Activated T-cell treated with anti-CD3 and anti-CD28 coated beads, Interleukin-2, amount 50 U/mL, for 24 hours (primary cell): ENCODE data around the gene ZNF783.
A peak's percentile ranks its signal among the peaks of the same experiment; 100 is the strongest.
"Not testable (repeated sequence)": the region's sequence is repeated elsewhere in the genome, so short reads cannot be mapped to it uniquely, and the experiment has no call there.

Experiments used
- DNase-seq: peaks from one replicate; pipeline ENCODE4 v3.0.0-alpha.2; 2020
- H3K27ac Mint-ChIP-seq: 2 replicates; pipeline ENCODE4 v1.8.0; 2020; ENCODE audit warnings: mild to moderate bottlenecking, mixed read lengths
- H3K27me3 Mint-ChIP-seq: 2 replicates; pipeline ENCODE4 v1.8.0; 2020; ENCODE audit warnings: mixed read lengths
- H3K36me3 Mint-ChIP-seq: 2 replicates; pipeline ENCODE4 v1.8.0; 2020; ENCODE audit warnings: low read depth, mixed read lengths
- H3K4me1 Mint-ChIP-seq: 2 replicates; pipeline ENCODE4 v1.8.0; 2020; ENCODE audit warnings: low read depth, mixed read lengths
- H3K4me3 Mint-ChIP-seq: 2 replicates; pipeline ENCODE4 v1.8.0; 2020; ENCODE audit warnings: mild to moderate bottlenecking, moderate library complexity, mixed read lengths
- H3K9me3 Mint-ChIP-seq: 2 replicates; pipeline ENCODE4 v1.8.0; 2020; ENCODE audit warnings: mixed read lengths

The ZNF783 gene

DNA sequence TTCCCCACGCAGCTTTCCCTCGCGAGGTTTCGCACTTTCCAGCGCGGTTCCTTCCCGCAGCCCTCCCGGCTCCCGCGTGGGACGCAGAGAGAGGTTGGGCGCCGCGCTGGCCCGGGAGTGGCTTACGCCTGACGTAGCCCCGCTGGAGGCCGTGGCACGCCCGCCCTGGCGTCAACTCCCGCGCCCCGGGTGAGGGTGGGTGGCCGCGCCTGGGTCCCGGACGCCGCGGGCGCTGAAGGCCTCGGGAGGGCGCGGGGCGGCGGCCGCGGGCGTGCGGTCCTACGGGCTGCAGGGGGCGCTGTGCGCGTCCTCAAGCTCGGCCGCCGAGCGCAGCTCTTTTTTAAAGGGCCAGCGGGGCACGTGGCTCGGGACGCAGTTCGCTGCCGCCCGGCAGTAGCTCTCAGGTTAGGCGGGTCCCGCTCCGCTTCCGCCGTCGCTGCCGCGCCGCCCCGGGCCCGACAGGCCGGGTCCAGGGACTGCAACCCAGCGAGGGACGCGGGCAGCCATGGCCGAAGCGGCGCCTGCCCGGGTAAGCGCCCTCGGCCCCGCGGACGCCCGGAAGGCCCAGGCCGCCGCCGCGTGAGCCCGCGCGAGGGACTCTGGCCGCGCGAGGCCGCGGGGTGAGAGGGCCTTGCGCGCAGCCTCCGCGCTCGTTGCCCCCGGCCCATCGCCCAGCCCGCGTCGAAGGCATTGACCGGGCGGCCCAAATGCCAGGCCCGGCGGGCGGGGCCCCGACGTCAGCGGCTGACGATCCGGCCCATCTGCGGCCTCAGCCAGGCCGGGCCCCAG is at the start of gene ZNF783:
Gene ZNF783, plus strand, starts transcription at position 368 of the 789 bp plus-strand sequence. Its CDS starts 138 bp downstream, at position 506.
- peak within 1 kb of the TSS; percentile 97 for H3K27ac Mint-ChIP-seq
- H3K4me1 Mint-ChIP-seq: peaks cover 61% of the 10 kb centered on the region
- peaks cover 41% of the 10 kb centered on the region for H3K36me3 Mint-ChIP-seq
- peak within 1 kb of the TSS; percentile 81 for H3K4me3 Mint-ChIP-seq
- no peaks in the 10 kb centered on the region for H3K27me3 Mint-ChIP-seq
- H3K9me3 Mint-ChIP-seq: no peaks in the 10 kb centered on the region
- DNase-seq: peak; percentile 91

DNA sequence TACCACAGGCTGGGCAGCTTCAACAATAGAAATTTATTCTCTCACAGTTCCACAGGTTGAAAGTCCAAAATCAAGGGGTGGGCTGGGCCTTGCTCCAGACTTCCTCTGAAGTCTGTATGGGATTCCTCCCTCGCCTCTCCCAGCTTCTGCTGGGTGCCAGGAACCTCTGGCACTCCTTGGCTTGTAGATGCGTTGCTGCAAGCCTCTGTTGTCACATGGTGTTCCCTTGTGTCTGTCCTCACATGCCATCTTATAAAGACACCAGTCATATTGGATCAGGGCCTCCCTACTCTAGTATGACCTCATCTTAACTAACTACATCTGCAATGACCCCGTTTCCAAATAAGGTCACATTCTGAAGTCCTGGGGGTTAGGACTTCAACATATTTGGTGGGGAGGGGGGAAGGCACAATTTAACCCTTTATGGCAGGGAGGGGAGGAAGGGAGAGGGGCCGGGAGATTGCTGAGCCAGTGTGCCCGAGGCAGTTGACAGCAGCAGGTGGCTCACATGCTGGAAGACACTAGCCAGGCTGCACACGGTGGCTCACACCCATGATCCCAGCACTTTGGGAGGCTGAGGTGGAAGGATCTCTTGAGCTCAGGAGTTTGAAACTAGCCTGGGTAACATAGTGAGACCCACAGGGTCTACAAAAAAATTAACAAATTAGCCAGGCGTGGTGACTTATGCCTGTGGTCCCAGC is 47.8 kb upstream of the ZNF783 start:
- Mint-ChIP-seq H3K4me1 (peaks cover 34% of the 10 kb centered on the region), H3K36me3 (peaks cover 99% of the 10 kb centered on the region), H3K9me3 (no peaks in the 10 kb centered on the region), H3K27me3 (no peaks in the 10 kb centered on the region), H3K4me3 (no peak overlapping the region), H3K27ac (peak overlapping the region; percentile 68)
- DNase-seq: no peak

DNA sequence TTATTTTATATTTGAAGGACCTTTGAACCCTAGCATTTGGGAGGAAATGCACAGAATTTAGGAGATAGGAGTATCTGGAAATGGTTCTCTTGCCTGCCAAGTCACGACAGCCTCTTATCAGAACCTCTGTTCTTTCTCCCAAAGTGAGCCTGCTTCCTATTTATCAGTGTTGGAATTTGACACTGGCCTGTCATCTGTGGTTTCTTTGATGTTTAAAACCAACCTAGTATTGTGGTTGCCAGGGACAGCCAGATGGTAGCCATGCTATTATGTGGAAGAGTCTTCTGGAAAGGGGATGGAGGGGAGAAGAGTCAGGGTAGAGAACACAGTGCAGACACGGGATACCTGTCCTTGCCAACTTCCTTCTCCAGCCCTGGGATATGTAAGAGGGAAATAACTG is 45.6 kb upstream of the ZNF783 start:
- Mint-ChIP-seq H3K27me3 (no peaks in the 10 kb centered on the region), H3K4me3 (no peak overlapping the region), H3K9me3 (no peaks in the 10 kb centered on the region), H3K36me3 (peaks cover 96% of the 10 kb centered on the region), H3K27ac (no peak overlapping the region), H3K4me1 (peaks cover 14% of the 10 kb centered on the region)
- DNase-seq: no peak

DNA sequence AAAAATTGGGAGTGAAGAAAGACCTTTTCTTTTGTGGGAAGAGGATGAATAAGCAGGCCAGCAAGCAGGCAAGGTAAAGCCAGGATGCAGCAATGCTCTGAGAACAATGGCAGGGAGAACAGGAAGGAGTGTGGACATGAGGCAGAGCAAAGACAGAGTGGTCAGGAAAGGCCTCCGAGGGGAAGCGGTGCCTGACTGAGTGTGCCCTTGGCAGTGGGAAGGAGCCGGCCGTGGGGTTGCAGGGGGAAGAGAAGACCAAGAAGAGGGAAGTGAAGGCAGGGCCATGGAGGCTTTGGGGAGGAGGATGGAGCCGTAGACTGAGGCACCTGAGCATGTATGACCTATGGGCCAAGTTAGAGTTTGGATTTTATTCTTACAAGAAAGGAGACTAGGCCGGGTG is 44.4 kb upstream of the ZNF783 start:
- peaks cover 11% of the 10 kb centered on the region for H3K4me1 Mint-ChIP-seq

DNA sequence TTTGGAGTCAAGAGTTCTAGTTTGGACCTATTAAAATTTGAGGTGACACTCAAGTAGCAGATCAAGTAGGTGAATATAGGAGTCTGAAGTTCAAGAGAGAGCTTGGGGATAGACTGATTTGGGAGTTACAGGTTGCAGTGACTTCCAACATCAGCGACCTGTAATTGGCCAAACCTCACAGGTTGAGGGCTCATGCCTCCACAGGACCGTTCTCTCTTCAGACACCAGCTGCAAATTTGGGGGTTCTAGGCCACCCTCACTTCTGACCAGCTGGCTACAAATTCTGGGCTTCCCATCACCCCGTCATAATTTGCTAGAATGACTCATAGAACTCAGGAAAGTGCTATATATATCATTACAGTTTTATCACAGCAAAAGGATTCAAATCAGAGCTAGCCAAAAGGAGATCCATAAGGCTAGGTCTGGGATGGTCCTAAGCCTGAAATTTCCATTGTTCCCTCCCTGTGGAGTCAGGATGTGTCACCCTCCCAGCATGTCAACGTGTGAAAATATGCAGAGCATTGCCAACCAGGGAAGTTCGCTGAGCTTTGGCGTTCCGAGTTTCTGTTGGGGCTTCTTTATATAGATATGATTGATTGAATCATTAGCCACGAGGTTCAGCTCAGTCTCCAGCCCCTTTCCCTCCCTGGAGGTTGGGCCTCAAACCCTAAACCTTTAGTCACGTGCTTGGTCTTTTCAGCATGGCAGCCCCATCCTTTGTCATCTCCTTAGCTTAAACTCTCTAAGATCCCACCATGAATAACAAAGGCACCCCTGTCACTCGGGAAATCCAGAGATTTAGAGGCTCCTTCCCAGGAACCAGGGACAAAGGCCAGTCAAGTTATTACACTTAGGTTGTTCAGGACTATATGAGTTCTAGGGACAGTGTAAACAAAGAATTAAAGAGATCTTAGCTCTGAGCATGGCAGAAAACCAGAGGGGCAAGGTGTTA is 43.3 kb upstream of the ZNF783 start:
- no peak for DNase-seq
- peak overlapping the region; percentile 61 for H3K27ac Mint-ChIP-seq
- no peak overlapping the region for H3K4me3 Mint-ChIP-seq
- peaks cover 93% of the 10 kb centered on the region for H3K36me3 Mint-ChIP-seq
- H3K4me1 Mint-ChIP-seq: peaks cover 11% of the 10 kb centered on the region
- H3K9me3 Mint-ChIP-seq: no peaks in the 10 kb centered on the region
- no peaks in the 10 kb centered on the region for H3K27me3 Mint-ChIP-seq

More for the DNA sequence above, 44.4 kb upstream of the ZNF783 start:
- Mint-ChIP-seq H3K36me3 (peaks cover 95% of the 10 kb centered on the region), H3K4me3 (no peak overlapping the region), H3K9me3 (no peaks in the 10 kb centered on the region), H3K27me3 (no peaks in the 10 kb centered on the region), H3K27ac (peak overlapping the region; percentile 58)
- no peak for DNase-seq

DNA sequence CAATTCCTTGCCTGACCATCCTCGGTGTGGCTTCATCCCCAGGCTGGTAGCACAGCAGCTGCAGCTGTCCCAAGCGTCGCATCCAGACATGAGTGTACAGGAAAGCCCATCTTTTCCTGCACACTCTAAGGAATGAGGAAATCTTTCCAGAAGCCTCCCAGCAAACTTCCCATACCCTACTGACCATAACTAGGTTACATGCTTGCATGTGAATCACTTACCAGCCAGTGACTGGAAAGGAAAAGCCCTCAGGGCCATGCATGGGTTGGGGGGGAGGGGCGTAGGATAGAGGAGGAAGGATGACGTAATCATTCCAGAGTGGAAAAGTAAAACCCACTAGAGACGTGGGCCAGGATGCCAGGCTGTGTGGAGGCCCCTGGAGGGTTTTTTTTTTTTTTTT is 41.5 kb upstream of the ZNF783 start:
- H3K4me3 Mint-ChIP-seq: no peak overlapping the region
- no peaks in the 10 kb centered on the region for H3K27me3 Mint-ChIP-seq
- peaks cover 89% of the 10 kb centered on the region for H3K36me3 Mint-ChIP-seq
- H3K27ac Mint-ChIP-seq: no peak overlapping the region
- no peaks in the 10 kb centered on the region for H3K9me3 Mint-ChIP-seq
- DNase-seq: no peak
- H3K4me1 Mint-ChIP-seq: peaks cover 11% of the 10 kb centered on the region

DNA sequence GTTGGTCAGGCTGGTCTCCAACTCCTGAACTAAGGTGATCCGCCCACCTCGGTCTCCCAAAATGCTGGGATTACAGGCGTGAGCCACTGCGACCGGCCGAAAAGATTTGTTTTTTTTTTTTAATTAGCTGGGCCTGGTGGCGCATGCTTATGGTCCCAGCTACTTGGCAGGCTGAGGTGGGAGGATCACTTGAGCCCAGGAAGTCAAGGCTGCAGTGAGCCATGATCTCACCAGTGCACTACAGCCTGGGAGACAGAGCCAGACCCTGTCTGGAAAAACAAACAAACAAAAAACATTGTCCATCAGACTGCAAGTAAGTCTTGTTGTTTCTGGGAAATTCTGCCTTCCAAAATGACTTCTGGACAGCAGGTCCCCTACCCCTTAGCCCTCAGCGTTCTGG is 38.8 kb upstream of the ZNF783 start:
- Mint-ChIP-seq H3K9me3 (no peaks in the 10 kb centered on the region), H3K4me1 (peaks cover 4% of the 10 kb centered on the region), H3K4me3 (no peak overlapping the region), H3K27me3 (no peaks in the 10 kb centered on the region), H3K27ac (no peak overlapping the region), H3K36me3 (peaks cover 71% of the 10 kb centered on the region)
- DNase-seq: no peak

DNA sequence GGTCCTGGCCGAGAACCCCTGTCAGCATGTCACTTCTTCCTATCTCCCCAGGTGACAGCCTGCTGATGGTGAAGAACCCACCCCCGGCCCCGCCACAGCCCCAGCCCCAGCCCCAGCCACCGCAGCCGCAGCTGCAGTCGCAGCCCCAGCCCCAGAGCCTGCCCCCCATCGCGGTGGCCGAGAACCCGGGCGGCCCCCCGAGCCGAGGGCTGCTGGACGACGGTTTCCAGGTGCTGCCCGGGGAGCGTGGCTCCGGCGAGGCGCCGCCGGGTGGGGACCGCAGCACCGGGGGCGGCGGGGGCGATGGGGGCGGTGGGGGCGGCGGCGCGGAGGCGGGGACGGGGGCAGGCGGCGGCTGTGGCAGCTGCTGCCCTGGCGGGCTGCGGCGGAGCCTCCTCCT is 38.2 kb upstream of the ZNF783 start:
- Mint-ChIP-seq H3K9me3 (no peaks in the 10 kb centered on the region), H3K4me1 (no peaks in the 10 kb centered on the region), H3K27ac (no peak overlapping the region), H3K4me3 (no peak overlapping the region), H3K36me3 (peaks cover 65% of the 10 kb centered on the region), H3K27me3 (no peaks in the 10 kb centered on the region)
- DNase-seq: no peak

DNA sequence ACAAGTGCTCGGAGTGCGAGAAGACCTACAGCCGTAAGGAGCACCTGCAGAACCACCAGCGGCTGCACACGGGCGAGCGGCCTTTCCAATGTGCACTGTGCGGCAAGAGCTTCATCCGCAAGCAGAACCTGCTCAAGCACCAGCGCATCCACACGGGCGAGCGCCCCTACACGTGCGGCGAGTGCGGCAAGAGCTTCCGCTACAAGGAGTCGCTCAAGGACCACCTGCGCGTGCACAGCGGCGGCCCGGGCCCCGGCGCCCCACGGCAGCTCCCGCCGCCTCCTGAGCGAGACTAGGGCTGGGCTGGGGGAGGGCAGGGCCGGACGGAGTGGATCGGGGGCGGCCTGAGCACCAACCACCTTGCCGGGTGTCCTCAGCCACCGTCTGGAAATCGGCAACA is 37.6 kb upstream of the ZNF783 start:
- Mint-ChIP-seq H3K4me1 (peaks cover under 1% of the 10 kb centered on the region), H3K36me3 (peaks cover 59% of the 10 kb centered on the region), H3K27me3 (no peaks in the 10 kb centered on the region), H3K27ac (no peak overlapping the region), H3K4me3 (no peak overlapping the region), H3K9me3 (no peaks in the 10 kb centered on the region)
- no peak for DNase-seq

DNA sequence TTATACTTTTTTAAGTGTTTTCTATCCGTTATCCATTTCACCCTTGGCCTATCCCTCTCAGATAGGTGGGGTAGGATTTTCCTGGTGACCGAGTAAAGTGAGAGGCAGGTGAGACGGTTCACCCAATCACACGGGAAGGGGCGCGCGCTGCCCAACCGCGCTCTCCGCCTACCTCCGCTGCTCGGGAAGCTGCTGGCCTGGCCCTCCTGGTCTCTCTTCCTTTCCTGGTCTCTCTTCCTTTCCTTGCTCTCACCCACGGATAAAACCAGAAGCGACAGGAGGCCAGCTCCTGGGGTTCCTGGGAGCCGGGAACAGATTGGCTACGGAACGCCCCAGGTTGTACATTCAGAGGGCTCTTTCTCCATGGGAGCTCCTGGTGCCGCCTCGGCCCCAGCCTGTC is 36.9 kb upstream of the ZNF783 start:
- H3K27ac Mint-ChIP-seq: no peak overlapping the region
- H3K4me3 Mint-ChIP-seq: no peak overlapping the region
- no peak for DNase-seq
- H3K9me3 Mint-ChIP-seq: no peaks in the 10 kb centered on the region
- peaks cover 2% of the 10 kb centered on the region for H3K4me1 Mint-ChIP-seq
- H3K27me3 Mint-ChIP-seq: peaks cover 2% of the 10 kb centered on the region
- peaks cover 51% of the 10 kb centered on the region for H3K36me3 Mint-ChIP-seq

DNA sequence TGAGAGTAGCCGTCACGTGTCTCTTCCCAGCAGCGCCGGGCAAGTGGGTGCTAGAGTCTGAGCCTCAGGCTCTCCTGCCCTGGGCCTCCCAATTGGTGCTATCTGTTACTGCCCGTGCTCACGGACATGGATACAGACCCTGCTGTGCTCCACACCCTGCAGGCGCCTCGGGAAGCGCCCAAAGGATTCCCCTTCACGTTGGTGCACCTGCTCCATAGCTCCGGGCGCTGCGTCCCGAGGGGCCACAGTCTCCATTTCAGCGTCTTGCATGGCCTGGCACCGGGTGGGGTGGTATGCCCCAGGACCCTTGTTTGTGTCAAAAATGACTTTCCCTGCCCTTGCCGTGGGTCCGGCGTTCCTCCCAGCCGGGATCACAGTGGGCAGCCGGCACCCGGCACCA is 36.3 kb upstream of the ZNF783 start:
- Mint-ChIP-seq H3K36me3 (peaks cover 47% of the 10 kb centered on the region), H3K4me3 (no peak overlapping the region), H3K27me3 (peaks cover 2% of the 10 kb centered on the region), H3K9me3 (no peaks in the 10 kb centered on the region), H3K4me1 (peaks cover 2% of the 10 kb centered on the region), H3K27ac (no peak overlapping the region)
- no peak for DNase-seq

DNA sequence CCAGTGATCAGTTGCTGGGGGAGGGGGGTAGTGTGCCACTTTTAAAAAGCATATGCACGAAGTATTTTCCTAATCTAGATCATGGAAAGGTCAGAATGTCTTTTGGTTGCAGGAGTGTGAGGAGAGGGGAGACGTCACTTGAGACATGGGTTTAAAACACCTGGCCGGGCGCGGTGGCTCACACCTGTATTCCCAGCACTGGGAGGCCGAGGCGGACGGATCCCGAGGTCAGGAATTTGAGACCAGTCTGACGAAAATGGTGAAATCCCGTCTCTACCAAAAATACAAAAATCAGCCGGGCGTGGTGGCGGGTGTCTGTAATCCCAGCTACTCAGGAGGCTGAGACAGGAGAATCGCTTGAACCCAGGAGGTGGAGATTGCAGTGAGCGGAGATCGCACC is 35.6 kb upstream of the ZNF783 start:
- not testable (repeated sequence) for H3K4me3 Mint-ChIP-seq, H3K9me3 Mint-ChIP-seq, H3K4me1 Mint-ChIP-seq, H3K27ac Mint-ChIP-seq, H3K27me3 Mint-ChIP-seq, DNase-seq
- peaks cover 41% of the 10 kb centered on the region for H3K36me3 Mint-ChIP-seq

DNA sequence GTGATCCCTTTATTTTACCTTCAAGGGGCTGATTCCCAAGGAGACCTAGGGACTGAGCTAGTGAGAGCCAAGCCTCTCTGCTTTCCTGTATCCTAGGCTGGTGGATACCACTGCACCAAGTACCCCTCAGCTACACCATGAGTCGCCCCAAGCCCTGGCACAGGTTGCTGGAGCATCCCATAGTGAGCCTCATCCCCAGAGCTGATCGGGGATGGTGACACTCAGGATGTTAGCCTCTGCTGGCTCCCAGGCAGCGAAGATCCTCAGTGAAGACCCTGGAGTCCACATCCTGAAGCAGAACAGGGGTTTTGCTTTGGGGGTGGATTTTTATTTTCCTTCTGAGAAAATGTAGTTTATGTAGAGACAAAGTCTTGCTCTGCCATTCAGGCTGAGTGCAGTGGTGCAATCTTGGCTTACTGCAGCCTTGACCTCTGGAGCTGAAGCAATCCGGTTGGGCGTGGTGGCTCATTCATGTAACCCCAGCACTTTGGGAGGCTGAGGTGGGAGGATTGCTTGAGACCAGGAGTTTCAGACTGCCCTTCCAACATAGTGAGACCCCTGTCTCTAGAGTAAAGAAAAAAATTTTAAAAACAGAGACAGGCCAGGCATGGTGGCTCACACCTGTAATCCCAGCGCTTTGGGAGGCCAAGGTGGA is 35.0 kb upstream of the ZNF783 start:
- Mint-ChIP-seq H3K36me3 (peaks cover 36% of the 10 kb centered on the region), H3K9me3 (no peaks in the 10 kb centered on the region), H3K4me1 (peaks cover 2% of the 10 kb centered on the region), H3K27me3 (peaks cover 4% of the 10 kb centered on the region), H3K27ac (no peak overlapping the region), H3K4me3 (no peak overlapping the region)
- DNase-seq: no peak

DNA sequence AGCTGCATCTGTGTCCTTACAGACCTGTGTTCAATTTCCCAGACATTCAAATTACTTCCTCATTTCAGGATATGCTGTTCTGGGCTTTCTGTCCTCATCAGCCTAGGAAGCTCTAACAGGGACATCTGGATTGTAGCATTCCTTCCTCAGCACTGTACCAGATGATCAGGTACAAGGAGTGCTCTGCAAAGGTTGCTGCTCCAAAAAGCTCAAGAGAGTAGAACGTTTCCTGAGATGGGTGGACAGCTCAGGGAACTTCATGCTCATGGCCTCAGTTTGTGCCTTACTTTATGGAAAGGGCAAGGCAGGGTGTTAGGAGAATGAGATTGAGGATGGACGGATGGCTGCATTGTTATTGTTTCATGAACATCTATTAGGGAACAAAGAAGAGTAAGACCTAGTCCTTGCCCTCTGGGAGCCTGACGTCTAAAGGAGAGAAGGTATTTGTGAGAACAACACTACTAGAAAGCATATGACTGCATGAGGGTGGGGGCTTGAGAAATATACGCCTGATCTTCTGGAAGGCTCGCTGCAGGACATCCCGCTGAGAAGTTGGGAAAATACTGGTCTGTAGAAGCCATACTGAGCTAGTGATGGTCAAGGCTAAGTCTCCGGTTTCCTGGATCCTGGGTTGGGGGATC is 33.0 kb upstream of the ZNF783 start:
- Mint-ChIP-seq H3K4me1 (peaks cover 3% of the 10 kb centered on the region), H3K27ac (no peak overlapping the region), H3K4me3 (no peak overlapping the region), H3K27me3 (peaks cover 16% of the 10 kb centered on the region), H3K9me3 (no peaks in the 10 kb centered on the region), H3K36me3 (peaks cover 22% of the 10 kb centered on the region)
- DNase-seq: no peak
